A673 (cell line): Measurements from ENCODE around the gene FCN2.

ENCODE experiments used
- CTCF ChIP-seq: fragments of 300-800, 200-600 bp; sonication (generic); conservative IDR thresholded peaks from 2 replicates; pipeline ENCODE4 v1.5.1; 2017; ENCODE audit warnings: low read depth, mild to moderate bottlenecking, antibody characterized with exemption, low read length, moderate library complexity, mixed read lengths
- EZH2 ChIP-seq: fragments of 200-600 bp; sonication (generic); IDR thresholded peaks from 2 replicates; pipeline ENCODE4 v1.6.1; 2017; ENCODE audit warnings: borderline replicate concordance, low read depth, mild to moderate bottlenecking, mixed read lengths, antibody characterized with exemption, low read length; ENCODE audit not compliant: poor library complexity, severe bottlenecking

GRCh38 chr9:134891053-134891452 lies 10.4 kb downstream of the FCN2 start:
- TF ChIP-seq CTCF, result no peak
- TF ChIP-seq EZH2, result no peak
